Effector memory CD8-positive, alpha-beta T cell (primary cell): ENCODE results near the gene FAF1.
"Not testable (repeated sequence)": the region's sequence is repeated elsewhere in the genome, so short reads cannot be mapped to it uniquely, and the experiment has no call there.

Experiments
- ATAC-seq: fragments of 150-1000 bp; cut with Tn5 transposase; replicated peaks from 2 replicates; pipeline ENCODE4 v1.10.0; 2021; ENCODE audit warnings: mild to moderate bottlenecking, moderate library complexity
- DNase-seq, 3 experiments: peaks; one replicate each; pipeline ENCODE4 v3.0.0; 2021
- H3K27ac Mint-ChIP-seq, 2 donors: one replicate each; pipeline ENCODE4 v1.8.0; 2022; ENCODE audit warnings: mild to moderate bottlenecking in 2 of 2, mixed read lengths in 2 of 2, moderate library complexity in 2 of 2
- H3K27me3 Mint-ChIP-seq, 2 donors: one replicate each; pipeline ENCODE4 v1.8.0; 2022; ENCODE audit warnings: mixed read lengths in 2 of 2
- H3K36me3 Mint-ChIP-seq: one replicate; pipeline ENCODE4 v1.8.0; 2022; ENCODE audit warnings: mild to moderate bottlenecking, moderate library complexity, mixed read lengths; ENCODE audit not compliant: insufficient read depth
- H3K4me1 Mint-ChIP-seq, 2 donors: one replicate each; pipeline ENCODE4 v1.8.0; 2022; ENCODE audit warnings: low read depth in 2 of 2, mixed read lengths in 2 of 2
- H3K4me3 Mint-ChIP-seq, 2 donors: one replicate each; pipeline ENCODE4 v1.8.0; 2022; ENCODE audit warnings: mild to moderate bottlenecking in 2 of 2, mixed read lengths in 2 of 2, moderate library complexity in 2 of 2
- H3K9me3 Mint-ChIP-seq, 2 donors: one replicate each; pipeline ENCODE4 v1.8.0; 2022; ENCODE audit warnings: mixed read lengths in 2 of 2

Gene FAF1

DNA sequence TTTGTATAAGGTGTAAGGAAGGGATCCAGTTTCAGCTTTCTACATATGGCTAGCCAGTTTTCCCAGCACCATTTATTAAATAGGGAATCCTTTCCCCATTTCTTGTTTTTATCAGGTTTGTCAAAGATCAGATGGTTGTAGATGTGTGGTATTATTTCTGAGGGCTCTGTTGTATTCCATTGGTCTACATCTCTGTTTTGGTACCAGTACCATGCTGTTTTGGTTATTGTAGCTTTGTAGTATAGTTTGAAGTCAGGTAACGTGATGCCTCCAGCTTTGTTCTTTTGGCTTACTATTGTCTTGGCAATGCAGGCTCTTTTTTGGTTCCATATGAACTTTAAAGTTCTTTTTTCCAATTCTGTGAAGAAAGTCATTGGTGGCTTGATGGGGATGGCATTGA is 54.0 kb downstream of the FAF1 start:
- not testable (repeated sequence) for H3K27me3 Mint-ChIP-seq, ATAC-seq, DNase-seq, H3K4me3 Mint-ChIP-seq, H3K9me3 Mint-ChIP-seq, H3K36me3 Mint-ChIP-seq, H3K27ac Mint-ChIP-seq
- H3K4me1 Mint-ChIP-seq: peaks cover 10 to 23% of the 10 kb centered on the region in 2 donors

DNA sequence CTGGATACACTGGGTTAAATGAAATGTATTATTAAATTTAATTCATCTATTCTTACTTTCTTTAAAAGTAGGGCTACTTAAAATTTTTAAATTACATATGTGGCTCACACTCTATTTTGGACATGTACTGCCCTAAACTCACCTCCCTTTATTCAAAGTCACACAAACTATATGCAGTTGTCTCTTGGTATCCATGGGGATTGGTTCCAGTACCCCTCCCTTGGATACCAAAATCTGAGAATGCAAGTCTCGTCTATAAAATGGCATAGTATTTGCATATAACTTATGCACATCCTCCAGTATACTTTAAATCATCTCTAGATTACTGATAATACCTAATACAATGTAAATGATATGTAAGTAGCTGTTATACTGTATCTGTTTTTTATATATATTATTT is 57.6 kb downstream of the FAF1 start:
- no peaks in the 10 kb centered on the region for H3K27me3 Mint-ChIP-seq
- no peak for DNase-seq
- H3K36me3 Mint-ChIP-seq: no peaks in the 10 kb centered on the region
- ATAC-seq: no peak
- H3K4me3 Mint-ChIP-seq: no peak overlapping the region
- H3K9me3 Mint-ChIP-seq: no peaks in the 10 kb centered on the region
- H3K4me1 Mint-ChIP-seq: peaks cover 7 to 32% of the 10 kb centered on the region in 2 donors
- no peak overlapping the region for H3K27ac Mint-ChIP-seq

DNA sequence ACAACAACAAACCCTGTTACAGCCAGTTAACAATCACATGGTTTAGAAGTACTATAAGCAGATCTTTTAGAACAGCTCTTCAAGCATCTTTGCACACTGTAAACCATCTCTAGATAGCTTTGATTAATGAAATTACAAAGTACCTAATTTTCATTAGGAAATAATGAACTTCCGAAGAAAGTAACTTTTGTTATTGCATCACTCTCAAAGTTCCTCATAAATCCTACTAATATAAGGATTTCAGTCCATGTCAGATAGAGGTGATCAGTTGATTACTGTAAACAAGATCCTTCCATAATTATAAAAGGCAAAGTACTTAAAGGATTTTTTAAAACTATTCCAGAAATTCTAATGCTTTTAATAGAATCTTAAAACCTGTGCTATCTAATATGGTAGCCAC is 58.2 kb downstream of the FAF1 start:
- Mint-ChIP-seq H3K4me3 (no peak overlapping the region), H3K4me1 (peaks cover 7 to 33% of the 10 kb centered on the region in 2 donors), H3K36me3 (no peaks in the 10 kb centered on the region), H3K27me3 (no peaks in the 10 kb centered on the region), H3K27ac (no peak overlapping the region), H3K9me3 (no peaks in the 10 kb centered on the region)
- ATAC-seq: no peak
- DNase-seq: no peak

DNA sequence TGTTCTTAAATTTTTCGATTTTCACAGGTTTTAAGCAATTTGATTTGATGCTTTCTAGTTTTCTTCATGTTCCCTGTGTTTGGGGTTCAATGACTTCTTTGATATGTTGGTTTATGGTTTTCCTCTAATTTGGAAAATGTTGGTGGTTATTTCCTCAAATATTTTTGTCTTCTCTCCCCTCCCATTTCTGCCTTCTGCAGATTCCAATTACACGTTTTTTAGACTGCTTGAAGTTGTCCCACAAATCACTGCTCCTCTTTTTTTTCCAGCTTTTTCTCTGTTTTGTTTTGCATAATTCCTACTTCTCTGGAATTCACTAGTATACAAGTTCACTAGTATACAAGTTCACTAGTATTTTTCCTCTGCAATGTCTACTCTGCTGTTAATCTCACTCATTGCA is 61.3 kb downstream of the FAF1 start:
- no peak for ATAC-seq
- H3K4me1 Mint-ChIP-seq: peaks cover 14 to 50% of the 10 kb centered on the region in 2 donors
- H3K36me3 Mint-ChIP-seq: no peaks in the 10 kb centered on the region
- H3K27me3 Mint-ChIP-seq: no peaks in the 10 kb centered on the region
- H3K27ac Mint-ChIP-seq: no peak overlapping the region
- no peaks in the 10 kb centered on the region for H3K9me3 Mint-ChIP-seq
- no peak overlapping the region for H3K4me3 Mint-ChIP-seq
- DNase-seq: no peak

DNA sequence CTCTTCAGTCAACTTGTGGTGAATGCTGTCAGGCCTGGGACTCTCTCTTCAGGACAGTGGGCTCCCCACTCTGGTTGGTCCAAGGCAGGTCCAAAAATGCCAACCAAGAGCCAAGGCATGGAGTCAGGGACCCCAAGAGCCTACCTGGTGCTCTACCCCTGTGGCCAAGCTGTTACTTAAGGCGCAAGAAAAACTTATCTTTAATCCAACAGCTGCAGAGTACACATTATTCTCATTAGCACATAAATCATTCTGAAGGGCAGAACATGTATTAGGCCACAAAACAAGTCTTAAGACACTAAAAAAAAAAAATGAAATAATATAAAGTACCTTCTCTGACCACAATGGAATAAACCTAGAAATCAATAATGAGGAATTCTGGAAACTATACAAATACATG is 65.7 kb downstream of the FAF1 start:
- Mint-ChIP-seq H3K27ac (no peak overlapping the region), H3K4me1 (peaks cover 12 to 55% of the 10 kb centered on the region in 2 donors), H3K27me3 (no peaks in the 10 kb centered on the region), H3K4me3 (no peak overlapping the region), H3K9me3 (no peaks in the 10 kb centered on the region), H3K36me3 (no peaks in the 10 kb centered on the region)
- ATAC-seq (no peak), DNase-seq (no peak)

DNA sequence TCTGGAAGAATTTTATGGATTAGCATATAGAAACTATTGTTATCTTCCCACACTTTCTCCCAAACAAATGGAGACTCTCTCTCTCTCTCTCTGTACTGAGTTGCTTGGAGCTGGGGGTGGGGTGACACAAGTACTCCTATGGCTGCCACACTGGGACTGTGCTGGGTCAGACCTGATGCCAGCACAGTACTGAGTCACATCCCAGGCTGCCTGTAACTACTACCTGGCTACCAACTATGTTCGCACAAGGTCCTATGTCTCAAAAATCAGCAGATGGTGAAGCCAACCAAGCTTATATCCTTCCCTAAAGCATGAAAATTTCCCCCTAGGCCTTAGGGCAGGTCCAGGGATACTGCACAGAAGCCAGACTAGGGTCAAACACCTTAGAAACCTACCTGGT is 66.6 kb downstream of the FAF1 start:
- DNase-seq (no peak), ATAC-seq (no peak)
- no peaks in the 10 kb centered on the region for H3K36me3 Mint-ChIP-seq
- no peak overlapping the region for H3K4me3 Mint-ChIP-seq
- H3K27me3 Mint-ChIP-seq: no peaks in the 10 kb centered on the region
- H3K27ac Mint-ChIP-seq: no peak overlapping the region
- H3K4me1 Mint-ChIP-seq: peaks cover 12 to 48% of the 10 kb centered on the region in 2 donors
- H3K9me3 Mint-ChIP-seq: no peaks in the 10 kb centered on the region

DNA sequence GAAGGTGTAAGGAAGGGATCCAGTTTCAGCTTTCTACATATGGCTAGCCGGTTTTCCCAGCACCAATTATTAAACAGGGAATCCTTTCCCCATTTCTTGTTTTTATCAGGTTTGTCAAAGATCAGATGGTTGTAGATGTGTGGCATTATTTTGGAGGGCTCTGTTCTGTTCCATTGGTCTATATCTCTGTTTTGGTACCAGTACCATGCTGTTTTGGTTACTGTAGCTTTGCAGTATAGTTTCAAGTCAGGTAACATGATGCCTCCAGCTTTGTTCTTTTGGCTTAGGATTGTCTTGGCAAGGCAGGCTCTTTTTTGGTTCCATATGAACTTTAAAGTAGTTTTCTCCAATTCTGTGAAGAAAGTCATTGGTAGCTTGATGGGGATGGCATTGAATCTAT is 72.5 kb downstream of the FAF1 start:
- H3K27me3 Mint-ChIP-seq, H3K9me3 Mint-ChIP-seq, DNase-seq, ATAC-seq, H3K4me3 Mint-ChIP-seq, H3K27ac Mint-ChIP-seq, H3K36me3 Mint-ChIP-seq: not testable (repeated sequence)
- H3K4me1 Mint-ChIP-seq: peaks cover 4 to 28% of the 10 kb centered on the region in 2 donors

DNA sequence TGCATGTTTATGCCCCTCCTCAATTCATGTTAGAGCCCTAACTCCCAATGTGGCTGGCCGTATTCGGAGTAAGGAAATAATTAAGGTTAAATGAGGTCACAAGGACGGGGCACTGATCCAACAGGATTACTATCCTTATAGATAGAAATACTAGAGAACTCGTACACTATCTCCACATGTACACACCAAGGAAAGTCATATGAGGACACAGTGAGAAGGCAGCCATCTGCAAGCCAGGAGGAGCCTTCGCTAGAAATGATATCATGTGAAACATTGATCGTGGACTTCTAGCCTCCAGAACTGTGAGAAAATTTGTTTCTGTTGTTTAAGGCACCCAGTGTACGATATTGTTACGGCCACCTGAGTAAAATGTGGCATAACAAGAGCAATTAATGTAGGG is 79.7 kb downstream of the FAF1 start:
- ATAC-seq: no peak
- Mint-ChIP-seq H3K27me3 (no peaks in the 10 kb centered on the region), H3K4me3 (no peak overlapping the region), H3K9me3 (no peaks in the 10 kb centered on the region), H3K36me3 (no peaks in the 10 kb centered on the region), H3K27ac (peak overlapping the region in 1 of 2 donors; percentile 22), H3K4me1 (peaks cover 2 to 31% of the 10 kb centered on the region in 2 donors)
- DNase-seq: no peak

DNA sequence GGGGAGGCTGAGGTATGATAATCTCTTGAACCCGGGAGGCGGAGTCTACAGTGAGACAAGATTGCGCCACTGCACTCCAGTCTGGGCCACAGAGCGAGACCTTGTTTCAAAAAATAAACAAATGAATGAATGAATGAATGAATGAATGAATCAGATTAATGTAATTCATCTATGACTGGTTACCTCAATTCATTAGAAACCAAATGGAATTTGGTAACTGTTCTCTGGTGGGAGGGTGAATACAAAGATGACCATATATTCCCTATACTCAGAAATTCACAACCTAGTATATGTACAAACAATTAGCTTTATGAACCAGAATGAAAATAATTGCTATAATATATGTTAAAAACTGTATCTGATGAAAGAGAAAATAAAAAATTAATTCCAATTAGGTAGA is 80.9 kb downstream of the FAF1 start:
- Mint-ChIP-seq H3K9me3 (no peaks in the 10 kb centered on the region), H3K27ac (peak overlapping the region in 1 of 2 donors; percentile 52), H3K4me3 (no peak overlapping the region), H3K36me3 (no peaks in the 10 kb centered on the region), H3K27me3 (no peaks in the 10 kb centered on the region), H3K4me1 (peaks cover 2 to 24% of the 10 kb centered on the region in 2 donors)
- ATAC-seq: no peak
- DNase-seq: no peak

DNA sequence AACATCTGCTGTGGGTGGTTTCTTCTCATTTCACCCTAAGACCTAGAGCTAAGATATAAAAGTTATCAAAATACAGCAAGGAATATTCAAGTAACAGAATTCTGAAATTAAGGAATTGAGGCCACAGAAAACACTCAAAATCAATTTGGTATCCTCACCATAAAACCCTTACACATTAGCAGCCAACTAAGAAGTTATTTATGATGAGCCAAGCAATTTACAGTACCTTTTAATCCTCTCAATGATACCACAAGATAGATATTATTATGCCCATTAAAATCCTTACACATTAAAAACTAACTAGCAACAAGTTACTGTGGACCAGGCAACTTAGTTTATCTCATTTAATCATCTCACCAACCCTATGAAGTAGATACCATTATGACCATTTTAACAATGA is 81.6 kb downstream of the FAF1 start:
- H3K4me1 Mint-ChIP-seq: peaks cover 2 to 26% of the 10 kb centered on the region in 2 donors
- DNase-seq (no peak), ATAC-seq (no peak)
- H3K36me3 Mint-ChIP-seq: no peaks in the 10 kb centered on the region
- H3K27me3 Mint-ChIP-seq: no peaks in the 10 kb centered on the region
- H3K9me3 Mint-ChIP-seq: no peaks in the 10 kb centered on the region
- no peak overlapping the region for H3K4me3 Mint-ChIP-seq
- H3K27ac Mint-ChIP-seq: peak overlapping the region; percentile 52 to 76

DNA sequence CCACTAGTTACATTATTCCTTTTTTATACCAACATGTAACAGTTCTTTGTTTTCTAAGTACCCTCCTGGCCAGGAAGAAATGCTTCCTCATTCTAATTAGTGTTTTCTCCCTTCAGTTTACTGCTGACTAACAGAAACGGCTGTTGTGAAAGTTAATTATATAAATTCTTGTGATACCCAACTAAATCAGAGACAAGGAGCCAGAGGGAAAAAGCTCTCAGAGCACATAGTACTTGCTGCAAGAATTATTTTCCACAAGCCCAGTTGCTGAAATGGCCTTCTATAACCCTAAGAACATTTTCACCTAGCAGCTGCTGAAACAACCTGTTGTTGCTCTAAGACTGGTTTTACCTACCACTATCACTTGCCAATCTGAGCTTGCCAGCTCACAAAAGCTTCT is 82.4 kb downstream of the FAF1 start:
- Mint-ChIP-seq H3K4me1 (peaks cover 0 to 25% of the 10 kb centered on the region in 2 donors), H3K27me3 (no peaks in the 10 kb centered on the region), H3K4me3 (no peak overlapping the region), H3K36me3 (no peaks in the 10 kb centered on the region), H3K9me3 (no peaks in the 10 kb centered on the region), H3K27ac (peak overlapping the region; percentile 29 to 76)
- DNase-seq: no peak
- no peak for ATAC-seq

DNA sequence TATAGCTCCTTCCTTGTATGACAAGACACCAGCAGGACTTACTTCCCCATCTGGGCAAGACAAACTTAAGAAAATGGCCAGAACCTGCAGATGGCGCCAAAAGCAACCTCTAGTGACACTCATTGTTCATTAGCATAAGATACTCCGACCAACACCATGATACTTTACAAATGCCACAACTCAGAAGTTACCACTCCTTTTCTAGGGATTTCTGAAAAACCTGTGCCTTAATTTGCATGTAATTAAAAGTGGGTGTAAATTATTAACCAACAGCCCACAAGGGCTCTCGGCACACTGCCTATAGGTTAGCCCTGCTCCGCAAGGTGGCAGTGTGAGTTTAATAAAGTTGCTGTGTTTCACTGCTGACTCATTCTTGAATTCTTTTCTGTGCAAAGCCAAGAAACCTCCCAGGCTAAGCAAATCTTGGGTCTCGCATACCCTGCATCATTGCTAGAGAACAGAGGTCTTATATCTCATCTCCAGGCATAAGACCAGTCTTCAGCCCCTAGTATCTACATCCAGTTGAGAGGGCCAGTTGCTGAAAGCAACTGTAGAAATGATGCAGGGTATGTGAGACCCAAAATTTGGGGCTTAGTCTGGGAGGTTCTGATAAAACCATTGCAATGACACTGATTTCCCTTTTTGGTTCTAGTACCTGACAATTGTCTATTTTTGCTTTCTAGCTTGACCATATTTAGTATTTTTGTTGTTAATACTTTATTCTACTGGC is 86.4 kb downstream of the FAF1 start:
- Mint-ChIP-seq H3K36me3 (no peaks in the 10 kb centered on the region), H3K27me3 (no peaks in the 10 kb centered on the region), H3K4me1 (peaks cover 0 to 30% of the 10 kb centered on the region in 2 donors), H3K9me3 (no peaks in the 10 kb centered on the region), H3K27ac (no peak overlapping the region), H3K4me3 (peak overlapping the region in 1 of 2 donors; percentile 60)
- peak; percentile 53 to 73 (median 61) for DNase-seq
- ATAC-seq: peak; percentile 84

DNA sequence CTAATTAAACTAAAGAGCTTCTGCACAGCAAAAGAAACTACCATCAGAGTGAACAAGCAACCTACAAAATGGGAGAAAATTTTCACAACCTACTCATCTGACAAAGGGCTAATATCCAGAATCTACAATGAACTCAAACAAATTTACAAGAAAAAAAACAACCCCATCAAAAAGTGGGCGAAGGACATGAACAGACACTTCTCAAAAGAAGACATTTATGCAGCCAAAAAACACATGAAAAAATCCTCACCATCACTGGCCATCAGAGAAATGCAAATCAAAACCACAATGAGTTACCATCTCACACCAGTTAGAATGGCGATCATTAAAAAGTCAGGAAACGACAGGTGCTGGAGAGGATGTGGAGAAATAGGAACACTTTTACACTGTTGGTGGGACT is 95.2 kb downstream of the FAF1 start:
- ATAC-seq, H3K9me3 Mint-ChIP-seq: not testable (repeated sequence)

DNA sequence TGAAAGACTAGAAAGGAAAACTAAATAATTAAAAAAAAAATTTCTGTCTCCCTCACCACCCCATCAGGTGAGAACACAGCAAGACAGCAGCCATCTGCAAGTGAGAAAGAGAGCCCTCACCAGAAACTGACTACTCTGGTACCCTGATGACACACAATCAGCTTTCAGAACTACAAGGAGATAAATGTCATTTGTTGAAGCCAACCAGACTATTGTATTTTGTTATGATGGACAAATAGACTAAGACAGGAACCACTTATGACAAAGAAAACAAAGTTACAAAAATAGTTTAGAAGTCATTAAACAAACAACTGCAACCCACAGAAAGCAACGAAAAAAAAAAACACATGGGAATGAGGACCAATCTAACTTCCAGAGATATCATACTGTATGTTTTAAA is 98.3 kb downstream of the FAF1 start:
- Mint-ChIP-seq H3K27ac (peak overlapping the region in 1 of 2 donors; percentile 19), H3K4me1 (peaks cover 6 to 22% of the 10 kb centered on the region in 2 donors), H3K9me3 (peaks cover 5 to 15% of the 10 kb centered on the region in 2 donors), H3K27me3 (no peaks in the 10 kb centered on the region), H3K4me3 (no peak overlapping the region), H3K36me3 (peaks cover 3% of the 10 kb centered on the region)
- no peak for ATAC-seq
- DNase-seq: no peak

More for the DNA sequence above, 95.2 kb downstream of the FAF1 start:
- H3K36me3 Mint-ChIP-seq, H3K4me3 Mint-ChIP-seq, DNase-seq, H3K27ac Mint-ChIP-seq, H3K27me3 Mint-ChIP-seq: not testable (repeated sequence)
- H3K4me1 Mint-ChIP-seq: peaks cover 6 to 43% of the 10 kb centered on the region in 2 donors
